Left ventricle myocardium inferior (tissue), 1 donor: ENCODE measurements around the gene CDS1. TPM values are rescaled to one million over a fixed set of nuclear protein-coding genes. Genes with fewer than 3 reads are reported as not detected.

Source experiments
- DNase-seq: peaks from one replicate; pipeline ENCODE4 v3.0.0-alpha.2; 2020
- H3K27ac ChIP-seq: fragments of 200-600 bp; replicated peaks from 2 replicates; pipeline ENCODE4 v1.8.0; 2021
- H3K27me3 ChIP-seq: fragments of 200-600 bp; 2 replicates; pipeline ENCODE4 v1.8.0; 2021; ENCODE audit warnings: low read depth
- H3K36me3 ChIP-seq: fragments of 200-600 bp; 2 replicates; pipeline ENCODE4 v1.8.0; 2021
- H3K4me1 ChIP-seq: fragments of 200-600 bp; 2 replicates; pipeline ENCODE4 v1.8.0; 2021
- H3K4me3 ChIP-seq: fragments of 200-600 bp; 2 replicates; pipeline ENCODE4 v1.8.0; 2021; ENCODE audit warnings: mild to moderate bottlenecking, moderate library complexity
- H3K9me3 ChIP-seq: fragments of 200-600 bp; replicated peaks from 2 replicates; pipeline ENCODE4 v1.8.0; 2021
- CTCF ChIP-seq: fragments of 200-600 bp; IDR thresholded peaks from 2 replicates; pipeline ENCODE4 v1.8.0; 2021; ENCODE audit warnings: antibody characterized with exemption, mild to moderate bottlenecking, borderline replicate concordance
- intact Hi-C: fragments of 100-400 bp; cut with micrococcal nuclease; formaldehyde crosslinking; loops from one replicate; pipeline ENCODE4 v1.11.0; 2022
- total RNA-seq: library from RNA; stranded (reverse); fragmentation: NEBNext Ultra II Directional; extraction: Animal tissue kit (Norgen Biotek cat#: 25700); gene quantifications from one replicate; pipeline ENCODE4 v1.2.1, GENCODE V29; 2021
- donor health status: DM: no; HTN: yes; CAD: no; lungs with severe emphysema.

The CDS1 gene
- total RNA-seq, 1 donor from 2014 or later = 1.3 TPM

GRCh38 chr4:84699001-84699671 is 116.2 kb downstream of the CDS1 start:
- Histone ChIP-seq H3K4me1 (no peaks in the 10 kb centered on the region), H3K4me3 (no peak overlapping the region), H3K9me3 (no peaks in the 10 kb centered on the region), H3K36me3 (peaks cover 90% of the 10 kb centered on the region), H3K27ac (no peak overlapping the region), H3K27me3 (no peaks in the 10 kb centered on the region)
- no peak for DNase-seq
- intact Hi-C loops = no loop called here
- no peak for TF ChIP-seq CTCF

Other genes with a start within 250 kb of the CDS1 start
- gene NKX6-1, start 83.8 kb upstream of the CDS1 start, total RNA-seq = not detected